OCI-LY1 (cell line): ENCODE measurements around the gene EMX1.

Experiments
- H2AFZ ChIP-seq: fragments of 200-600 bp; sonication (generic), shearing (Covaris generic); 2 replicates; pipeline ENCODE4 v1.6.0; 2014; ENCODE audit warnings: antibody characterized with exemption, mild to moderate bottlenecking, low read length
- H3F3A ChIP-seq: fragments of 200-600 bp; sonication (generic), shearing (Covaris generic); 2 replicates; pipeline ENCODE4 v1.6.0; 2014; ENCODE audit warnings: mild to moderate bottlenecking, antibody characterized with exemption, low read length, moderate library complexity; ENCODE audit not compliant: insufficient read depth
- H3K27ac ChIP-seq: fragments of 200-600 bp; sonication (generic); 2 replicates; pipeline ENCODE4 v1.5.1; 2014; ENCODE audit warnings: low read length, mixed run types, mild to moderate bottlenecking, low read depth; ENCODE audit not compliant: poor library complexity, severe bottlenecking
- H3K27me3 ChIP-seq: fragments of 200-600 bp; sonication (generic); 2 replicates; pipeline ENCODE4 v1.6.0; 2014; ENCODE audit warnings: antibody characterized with exemption, mild to moderate bottlenecking, low read length, moderate library complexity; ENCODE audit not compliant: insufficient read depth
- H3K36me3 ChIP-seq: fragments of 200-600 bp; sonication (generic); 2 replicates; pipeline ENCODE4 v1.6.1; 2014; ENCODE audit warnings: mild to moderate bottlenecking, antibody characterized with exemption, low read length, moderate library complexity, mixed read lengths; ENCODE audit not compliant: insufficient read depth
- H3K4me1 ChIP-seq: fragments of 200-600 bp; sonication (generic); 2 replicates; pipeline ENCODE4 v1.5.1; 2014; ENCODE audit warnings: mild to moderate bottlenecking, low read length, moderate library complexity; ENCODE audit not compliant: insufficient read depth, severe bottlenecking
- H3K4me2 ChIP-seq: fragments of 200-600 bp; sonication (generic), shearing (Covaris generic); 2 replicates; pipeline ENCODE4 v1.6.1; 2014; ENCODE audit warnings: low read length
- H3K4me3 ChIP-seq: fragments of 200-600 bp; sonication (generic); 2 replicates; pipeline ENCODE4 v1.5.1; 2014; ENCODE audit warnings: low read length, low read depth, mild to moderate bottlenecking, mixed read lengths; ENCODE audit not compliant: poor library complexity, severe bottlenecking
- H3K79me2 ChIP-seq: fragments of 200-600 bp; shearing (Covaris generic); 2 replicates; pipeline ENCODE4 v1.6.1; 2016; ENCODE audit warnings: mixed run types, low read length, mixed read lengths; ENCODE audit not compliant: insufficient read depth
- H3K9ac ChIP-seq: fragments of 200-600 bp; sonication (generic), shearing (Covaris generic); 2 replicates; pipeline ENCODE4 v1.6.1; 2014; ENCODE audit warnings: mild to moderate bottlenecking, low read length, mixed read lengths
- H3K9me2 ChIP-seq: fragments of 200-600 bp; sonication (generic), shearing (Covaris generic); 2 replicates; pipeline ENCODE4 v1.6.1; 2014; ENCODE audit warnings: low read depth, mild to moderate bottlenecking, low read length, mixed read lengths
- H3K9me3 ChIP-seq: fragments of 200-600 bp; shearing (Covaris generic); 2 replicates; pipeline ENCODE4 v1.6.1; 2014; ENCODE audit warnings: low read length, mixed read lengths
- H4K20me1 ChIP-seq: fragments of 200-600 bp; sonication (generic), shearing (Covaris generic); 2 replicates; pipeline ENCODE4 v1.6.0; 2016; ENCODE audit warnings: mild to moderate bottlenecking, low read length; ENCODE audit not compliant: insufficient read depth
- EZH2 ChIP-seq: fragments of 200-600 bp; sonication (generic), shearing (Covaris generic); IDR thresholded peaks from 2 replicates; pipeline ENCODE4 v1.8.0; 2017; ENCODE audit warnings: borderline replicate concordance, mixed run types, mild to moderate bottlenecking, antibody characterized with exemption, low read length, moderate library complexity, mixed read lengths
- TF ChIP-seq, protein P1 (sequence below): fragments of 200-600 bp; sonication (generic), shearing (Covaris generic); IDR thresholded peaks from 2 replicates; pipeline ENCODE4 v1.5.1; 2017; ENCODE audit warnings: mild to moderate bottlenecking, antibody characterized with exemption, low read length, moderate library complexity, mixed read lengths

EMX1 gene

GRCh38 chr2:72887740-72888437 lies 29.4 kb upstream of the EMX1 start:
- Histone ChIP-seq H3K4me2 (peak overlapping the region; percentile 79), H3K9me3 (no peaks in the 10 kb centered on the region), H3F3A (no peaks in the 10 kb centered on the region), H3K9me2 (no peaks in the 10 kb centered on the region), H3K4me3 (peak overlapping the region; percentile 61), H3K36me3 (no peaks in the 10 kb centered on the region), H3K79me2 (no peaks in the 10 kb centered on the region), H3K9ac (peak overlapping the region; percentile 43; the same call in 1 of the 2 replicates), H4K20me1 (no peaks in the 10 kb centered on the region), H3K27me3 (no peaks in the 10 kb centered on the region), H2AFZ (no peak overlapping the region), H3K4me1 (no peaks in the 10 kb centered on the region), H3K27ac (no peak overlapping the region)
- TF ChIP-seq EZH2 = no peak
- TF ChIP-seq, protein P1, sequence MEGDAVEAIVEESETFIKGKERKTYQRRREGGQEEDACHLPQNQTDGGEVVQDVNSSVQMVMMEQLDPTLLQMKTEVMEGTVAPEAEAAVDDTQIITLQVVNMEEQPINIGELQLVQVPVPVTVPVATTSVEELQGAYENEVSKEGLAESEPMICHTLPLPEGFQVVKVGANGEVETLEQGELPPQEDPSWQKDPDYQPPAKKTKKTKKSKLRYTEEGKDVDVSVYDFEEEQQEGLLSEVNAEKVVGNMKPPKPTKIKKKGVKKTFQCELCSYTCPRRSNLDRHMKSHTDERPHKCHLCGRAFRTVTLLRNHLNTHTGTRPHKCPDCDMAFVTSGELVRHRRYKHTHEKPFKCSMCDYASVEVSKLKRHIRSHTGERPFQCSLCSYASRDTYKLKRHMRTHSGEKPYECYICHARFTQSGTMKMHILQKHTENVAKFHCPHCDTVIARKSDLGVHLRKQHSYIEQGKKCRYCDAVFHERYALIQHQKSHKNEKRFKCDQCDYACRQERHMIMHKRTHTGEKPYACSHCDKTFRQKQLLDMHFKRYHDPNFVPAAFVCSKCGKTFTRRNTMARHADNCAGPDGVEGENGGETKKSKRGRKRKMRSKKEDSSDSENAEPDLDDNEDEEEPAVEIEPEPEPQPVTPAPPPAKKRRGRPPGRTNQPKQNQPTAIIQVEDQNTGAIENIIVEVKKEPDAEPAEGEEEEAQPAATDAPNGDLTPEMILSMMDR = peak; percentile 78

GRCh38 chr2:72888438-72889202 lies 28.7 kb upstream of the EMX1 start:
- H3K79me2 ChIP-seq = no peaks in the 10 kb centered on the region
- H3K4me3 ChIP-seq = no peak overlapping the region
- H2AFZ ChIP-seq = no peak overlapping the region
- no peaks in the 10 kb centered on the region for H3K9me3 ChIP-seq
- no peaks in the 10 kb centered on the region for H4K20me1 ChIP-seq
- H3K27me3 ChIP-seq = no peaks in the 10 kb centered on the region
- no peak overlapping the region for H3K4me2 ChIP-seq
- H3F3A ChIP-seq = no peaks in the 10 kb centered on the region
- H3K4me1 ChIP-seq = no peaks in the 10 kb centered on the region
- TF ChIP-seq, protein P1 = no peak
- no peak for TF ChIP-seq EZH2
- H3K36me3 ChIP-seq = no peaks in the 10 kb centered on the region
- H3K9ac ChIP-seq = no peak overlapping the region
- H3K27ac ChIP-seq = no peak overlapping the region
- no peaks in the 10 kb centered on the region for H3K9me2 ChIP-seq

DNA sequence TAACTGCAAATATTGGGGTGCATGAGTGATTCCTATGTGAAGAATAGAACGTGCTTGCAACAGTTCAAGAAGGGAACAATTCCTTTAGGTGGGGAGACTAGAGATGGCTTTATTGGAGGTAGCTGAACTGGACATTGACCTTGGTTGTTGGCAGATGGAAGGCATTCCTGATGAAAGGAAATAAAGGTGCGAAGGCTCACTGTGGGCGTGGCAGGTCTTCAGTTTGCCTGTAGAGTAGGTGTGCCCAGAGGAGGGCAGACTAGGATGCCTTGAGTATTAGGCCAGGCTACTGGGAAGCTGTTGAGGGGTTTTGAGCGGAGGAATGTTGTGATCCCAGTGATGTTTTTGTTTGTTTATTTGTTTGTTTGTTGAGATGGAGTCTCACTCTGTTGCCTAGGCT lies 27.3 kb upstream of the EMX1 start:
- Histone ChIP-seq H3K9ac (no peak overlapping the region), H4K20me1 (no peaks in the 10 kb centered on the region), H3K27ac (no peak overlapping the region), H2AFZ (no peak overlapping the region), H3K36me3 (no peaks in the 10 kb centered on the region), H3K4me1 (no peaks in the 10 kb centered on the region), H3K27me3 (no peaks in the 10 kb centered on the region), H3K4me2 (no peak overlapping the region), H3K4me3 (no peak overlapping the region), H3K9me2 (no peaks in the 10 kb centered on the region), H3F3A (no peaks in the 10 kb centered on the region), H3K9me3 (no peaks in the 10 kb centered on the region), H3K79me2 (no peaks in the 10 kb centered on the region)
- no peak for TF ChIP-seq EZH2
- TF ChIP-seq, protein P1 = no peak
